Lung (tissue), 12 donors: Measurements from ENCODE around the gene FHAD1. TPM values are rescaled to one million over a fixed set of nuclear protein-coding genes. Genes with fewer than 3 reads are reported as not detected.
A peak's percentile ranks its signal among the peaks of the same experiment; 100 is the strongest.

ENCODE experiments used
- ATAC-seq: fragments of 200-7000 bp; cut with Tn5 transposase; one replicate; pipeline ENCODE4 v1.9.1; 2020; ENCODE audit warnings: moderate number of reproducible peaks; ENCODE audit not compliant: insufficient read depth, low FRiP score
- DNase-seq, 3 donors: peaks; one replicate each; pipeline ENCODE4 v3.0.0-alpha.2; 2013 to 2017
- H3K27ac ChIP-seq, 2 donors: one replicate each; pipeline ENCODE4 v1.5.1; 2013; ENCODE audit warnings: mild to moderate bottlenecking in 2 of 2, moderate library complexity in 2 of 2, control low read depth in 1 of 2, inconsistent platforms in 1 of 2, low read depth in 1 of 2, low read length in 1 of 2
- H3K27me3 ChIP-seq, 3 donors: one replicate each; pipeline ENCODE4 v1.5.1; 2013; ENCODE audit warnings: low read length in 2 of 3; ENCODE audit not compliant: control insufficient read depth in 3 of 3, insufficient read depth in 3 of 3
- H3K36me3 ChIP-seq, 4 donors: one replicate each; pipeline ENCODE4 v1.5.1; 2013; ENCODE audit warnings: low read length in 4 of 4, mild to moderate bottlenecking in 1 of 4, moderate library complexity in 1 of 4; ENCODE audit not compliant: control insufficient read depth in 4 of 4, insufficient read depth in 4 of 4
- H3K4me1 ChIP-seq, 5 donors: one replicate each; pipeline ENCODE4 v1.5.1; 2013; ENCODE audit warnings: low read length in 5 of 5, mild to moderate bottlenecking in 2 of 5, moderate library complexity in 1 of 5; ENCODE audit not compliant: control insufficient read depth in 5 of 5, insufficient read depth in 5 of 5
- H3K4me3 ChIP-seq: one replicate; pipeline ENCODE4 v1.5.1; 2013; ENCODE audit warnings: mild to moderate bottlenecking, control low read depth, moderate library complexity
- H3K9ac ChIP-seq, 2 donors: one replicate each; pipeline ENCODE4 v1.5.1; 2013; ENCODE audit warnings: low read length in 2 of 2, control low read depth in 1 of 2; ENCODE audit not compliant: insufficient read depth in 1 of 2
- H3K9me3 ChIP-seq, 4 donors: one replicate each; pipeline ENCODE4 v1.5.1; 2013; ENCODE audit warnings: low read length in 3 of 4, mild to moderate bottlenecking in 1 of 4, moderate library complexity in 1 of 4; ENCODE audit not compliant: control insufficient read depth in 4 of 4, insufficient read depth in 3 of 4
- CTCF ChIP-seq: IDR thresholded peaks from 2 replicates; pipeline ENCODE4 v1.5.1; 2012; ENCODE audit warnings: mild to moderate bottlenecking; ENCODE audit errors: control extremely low read depth, extremely low read depth
- WGBS, 2 donors: extraction: QIAGEN DNeasy Blood & Tissue Kit; methylation state at CpG; one replicate each; pipeline ENCODE4 v1.1.7; 2013; 5-methylcytosine and 5-hydroxymethylcytosine counted together
- polyA plus RNA-seq, 2 donors: library from polyadenylated mRNA; stranded (reverse); fragments of 200-250 nt; gene quantifications; one replicate each; pipeline ENCODE4 v1.2.1, GENCODE V29; 2013
- total RNA-seq, 2 donors: library from RNA; depleted of rRNA in 1 of 2; stranded (reverse); fragments of >200 nt in 1 of 2; gene quantifications; one replicate each; pipeline ENCODE4 v1.2.1, GENCODE V29; 2014 to 2021
- donor health status: control.
- donor health status: control.
- donor health status: Bipolar disorder and iron deficiency.
- donor health status: healthy.
- donor health status: DM: yes; HTN: yes; CAD: no.

Gene FHAD1
- total and polyA plus RNA-seq, 4 donors, result 4.4 to 25.9 (median 9.2) TPM

GRCh38 chr1:15311122-15311822 lies 64.2 kb downstream of the FHAD1 start:
- H3K36me3 ChIP-seq, result no peaks in the 10 kb centered on the region
- no peak for TF ChIP-seq CTCF
- no peak overlapping the region for H3K4me3 ChIP-seq
- ATAC-seq (no peak), DNase-seq (no peak)
- H3K4me1 ChIP-seq, result peaks cover 0 to 7% (median 0%) of the 10 kb centered on the region in 5 donors
- H3K27me3 ChIP-seq, result no peaks in the 10 kb centered on the region
- WGBS, 2 donors, result 91 to 95% methylated on average over 13 of the region's 13 CpGs
- H3K9me3 ChIP-seq, result peaks cover 0 to 7% (median 3%) of the 10 kb centered on the region in 4 donors
- H3K27ac ChIP-seq, result no peak overlapping the region
- H3K9ac ChIP-seq, result no peak overlapping the region

GRCh38 chr1:15311880-15312279 lies 64.9 kb downstream of the FHAD1 start:
- Histone ChIP-seq H3K4me1 (peaks cover 0 to 12% (median 0%) of the 10 kb centered on the region in 5 donors), H3K27ac (no peak overlapping the region), H3K9ac (no peak overlapping the region), H3K9me3 (peaks cover 0 to 7% (median 3%) of the 10 kb centered on the region in 4 donors), H3K36me3 (no peaks in the 10 kb centered on the region), H3K4me3 (no peak overlapping the region), H3K27me3 (no peaks in the 10 kb centered on the region)
- WGBS, 2 donors, result 92% methylated on average over 7 of the region's 7 CpGs
- TF ChIP-seq CTCF, result no peak
- no peak for DNase-seq
- ATAC-seq, result no peak

GRCh38 chr1:15312626-15313411 lies 65.8 kb downstream of the FHAD1 start:
- Histone ChIP-seq H3K36me3 (no peaks in the 10 kb centered on the region), H3K4me1 (peaks cover 0 to 12% (median 0%) of the 10 kb centered on the region in 5 donors), H3K27ac (no peak overlapping the region), H3K4me3 (no peak overlapping the region), H3K27me3 (no peaks in the 10 kb centered on the region), H3K9me3 (peaks cover 0 to 7% (median 3%) of the 10 kb centered on the region in 4 donors), H3K9ac (no peak overlapping the region)
- 63 to 64% methylated on average over 16 of the region's 16 CpGs for WGBS, 2 donors
- TF ChIP-seq CTCF, result no peak
- no peak for ATAC-seq
- DNase-seq, result peak; percentile 53 to 69 (median 64)
